ENCODE measurements around the gene SNX24. TPM values are rescaled to one million over a fixed set of nuclear protein-coding genes. Genes with fewer than 3 reads are reported as not detected.

The SNX24 gene
- total RNA-seq, 1 experiment from 2014 or later: 13.9 TPM

DNA sequence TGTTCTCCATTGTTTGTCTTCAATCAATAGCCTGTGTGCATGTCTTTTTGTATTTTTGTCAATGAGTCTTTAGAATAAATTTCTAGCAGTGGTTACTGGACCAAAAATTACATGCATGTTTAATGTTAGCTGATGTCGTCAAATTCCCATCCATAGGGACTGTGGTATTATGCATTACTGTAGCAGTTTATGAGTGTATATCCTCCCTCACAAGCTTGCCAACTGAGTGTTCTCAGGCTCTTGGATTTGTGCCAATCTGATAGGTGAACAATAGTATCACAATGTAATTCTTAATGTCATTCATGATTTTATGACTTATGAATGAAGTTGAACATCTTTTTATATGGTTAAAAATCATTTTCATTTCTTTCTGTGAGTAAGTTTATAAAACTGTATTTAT is 13.0 kb downstream of the SNX24 start:
- Histone ChIP-seq H2AK5ac (ENCODE audit: insufficient read length, low read length) (no peak overlapping the region), H3K27ac (ENCODE audit: insufficient read length, low read depth, low read length) (no peak overlapping the region), H3K4me1 (ENCODE audit: insufficient read depth, low read length) (no peaks in the 10 kb centered on the region; the same call in 1 of the 2 replicates), H3K4ac (ENCODE audit: low read depth, low read length) (no peak overlapping the region), H2BK5ac (ENCODE audit: insufficient read length, low read length) (no peak overlapping the region), H3K23me2 (ENCODE audit: insufficient read length, low read depth, low read length, poor library complexity, severe bottlenecking) (no peaks in the 10 kb centered on the region), H3K79me1 (ENCODE audit: insufficient read depth, low read depth, low read length, poor library complexity, severe bottlenecking) (no peaks in the 10 kb centered on the region), H3K23ac (ENCODE audit: insufficient read length, low read depth, low read length) (no peak overlapping the region), H2BK20ac (ENCODE audit: low read depth, low read length, poor library complexity, severe bottlenecking) (no peak overlapping the region), H3K9me3 (ENCODE audit: control insufficient read depth, low read depth, low read length) (no peaks in the 10 kb centered on the region), H2AFZ (ENCODE audit: low read length) (no peak overlapping the region), H3K27me3 (ENCODE audit: insufficient read depth, low read length) (no peaks in the 10 kb centered on the region), H4K8ac (replicated peaks; ENCODE audit: insufficient read length, low read depth, low read length) (no peak overlapping the region), H3K14ac (ENCODE audit: insufficient read depth, low read length) (no peak overlapping the region), H4K20me1 (ENCODE audit: control insufficient read depth, insufficient read depth, insufficient read length) (no peaks in the 10 kb centered on the region), H2BK120ac (ENCODE audit: low read depth, low read length, poor library complexity, severe bottlenecking) (no peak overlapping the region), H3K79me2 (ENCODE audit: insufficient read depth, low read length) (no peaks in the 10 kb centered on the region), H3K18ac (ENCODE audit: insufficient read length, low read depth, low read length) (no peak overlapping the region), H2BK15ac (ENCODE audit: low read depth, low read length) (no peak overlapping the region), H2BK12ac (ENCODE audit: insufficient read length, low read depth, low read length) (no peak overlapping the region), H3T11ph (ENCODE audit: low read length) (no peak overlapping the region), H4K5ac (ENCODE audit: insufficient read length, low read depth, low read length) (no peak overlapping the region), H4K91ac (ENCODE audit: insufficient read length, low read depth, low read length) (no peak overlapping the region), H3K56ac (ENCODE audit: insufficient read length, low read depth, low read length) (no peak overlapping the region), H3K4me2 (ENCODE audit: insufficient read depth, insufficient read length, low read length) (no peak overlapping the region), H3K9ac (ENCODE audit: extremely low read depth, insufficient read length, low read length) (no peak overlapping the region)
- TF ChIP-seq, protein P1, sequence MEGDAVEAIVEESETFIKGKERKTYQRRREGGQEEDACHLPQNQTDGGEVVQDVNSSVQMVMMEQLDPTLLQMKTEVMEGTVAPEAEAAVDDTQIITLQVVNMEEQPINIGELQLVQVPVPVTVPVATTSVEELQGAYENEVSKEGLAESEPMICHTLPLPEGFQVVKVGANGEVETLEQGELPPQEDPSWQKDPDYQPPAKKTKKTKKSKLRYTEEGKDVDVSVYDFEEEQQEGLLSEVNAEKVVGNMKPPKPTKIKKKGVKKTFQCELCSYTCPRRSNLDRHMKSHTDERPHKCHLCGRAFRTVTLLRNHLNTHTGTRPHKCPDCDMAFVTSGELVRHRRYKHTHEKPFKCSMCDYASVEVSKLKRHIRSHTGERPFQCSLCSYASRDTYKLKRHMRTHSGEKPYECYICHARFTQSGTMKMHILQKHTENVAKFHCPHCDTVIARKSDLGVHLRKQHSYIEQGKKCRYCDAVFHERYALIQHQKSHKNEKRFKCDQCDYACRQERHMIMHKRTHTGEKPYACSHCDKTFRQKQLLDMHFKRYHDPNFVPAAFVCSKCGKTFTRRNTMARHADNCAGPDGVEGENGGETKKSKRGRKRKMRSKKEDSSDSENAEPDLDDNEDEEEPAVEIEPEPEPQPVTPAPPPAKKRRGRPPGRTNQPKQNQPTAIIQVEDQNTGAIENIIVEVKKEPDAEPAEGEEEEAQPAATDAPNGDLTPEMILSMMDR (conservative IDR thresholded peaks at IDR 0.05): no peak
- Mint-ChIP-seq H3K4me3 (no peak overlapping the region), H3K27me3 (ENCODE audit: low read depth) (no peaks in the 10 kb centered on the region), H3K9me3 (peaks cover 2 to 3% of the 10 kb centered on the region in 2 experiments; a peak in 2 of 5 replicates), H3K4me1 (peaks cover 25% of the 10 kb centered on the region in 2 experiments), H3K36me3 (ENCODE audit: insufficient read depth in 1 of 3, low read depth in 3 of 3) (peaks cover 4 to 12% (median 5%) of the 10 kb centered on the region in 3 experiments; a peak in 5 of 7 replicates), H3K27ac (no peak overlapping the region)
- DNase-seq: no peak
- WGBS (ENCODE audit: extremely low coverage, insufficient read length, low lambda C conversion rate): no CpG with 5 or more reads among the region's 1 CpG
